HG03521 (cell line): Measurements from ENCODE around the gene METTL14.
A peak's percentile ranks its signal among the peaks of the same experiment; 100 is the strongest.

Experiments used
- ATAC-seq: cut with Tn5 transposase; IDR thresholded peaks from one replicate; pipeline ENCODE4 v1.9.1; 2021; ENCODE audit warnings: mild to moderate bottlenecking, moderate library complexity; ENCODE audit not compliant: unreplicated experiment

Gene METTL14

DNA sequence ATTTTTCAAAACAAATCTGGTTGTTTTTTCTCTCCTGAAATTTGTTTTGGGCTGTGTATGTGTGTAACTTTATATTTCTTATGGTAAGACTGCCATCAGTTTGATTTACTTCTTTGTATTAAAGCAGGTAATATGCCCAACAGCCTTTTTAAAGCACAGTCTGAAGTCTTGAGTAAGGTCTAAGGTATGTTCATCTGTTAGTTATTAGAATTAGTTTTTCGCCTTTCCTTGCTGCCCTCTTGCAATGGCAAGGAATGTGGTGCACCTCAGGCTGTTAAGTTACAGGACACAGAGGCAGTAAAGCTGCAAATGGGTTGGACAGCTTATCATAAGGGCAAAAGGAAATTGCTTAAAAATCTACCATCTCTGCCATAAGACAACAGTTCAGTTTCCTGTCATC, 71.8 kb downstream of the METTL14 start:
- no peak for ATAC-seq

- ATAC-seq: no peak
These were observed 72.6 kb downstream of the METTL14 start for GRCh38 chr4:118757761-118758251.

DNA sequence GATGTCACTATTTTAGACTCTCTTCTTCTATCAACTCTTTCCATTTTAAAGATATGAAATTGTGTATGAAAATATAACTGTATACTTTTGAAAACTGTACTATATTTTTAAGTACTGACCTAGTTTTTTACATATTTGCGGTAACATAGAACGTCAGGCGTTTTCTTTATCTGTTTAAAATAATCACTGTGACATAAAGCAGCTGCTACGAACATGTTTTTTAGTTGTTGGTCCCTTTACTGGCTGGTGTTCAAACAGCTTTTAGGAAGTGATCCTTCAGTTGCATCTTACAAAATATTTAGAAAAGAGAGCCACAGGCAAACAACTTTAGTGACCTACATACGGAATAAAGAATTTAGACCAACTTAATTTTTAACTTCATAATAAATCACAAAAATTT, 73.1 kb downstream of the METTL14 start:
- ATAC-seq: no peak

DNA sequence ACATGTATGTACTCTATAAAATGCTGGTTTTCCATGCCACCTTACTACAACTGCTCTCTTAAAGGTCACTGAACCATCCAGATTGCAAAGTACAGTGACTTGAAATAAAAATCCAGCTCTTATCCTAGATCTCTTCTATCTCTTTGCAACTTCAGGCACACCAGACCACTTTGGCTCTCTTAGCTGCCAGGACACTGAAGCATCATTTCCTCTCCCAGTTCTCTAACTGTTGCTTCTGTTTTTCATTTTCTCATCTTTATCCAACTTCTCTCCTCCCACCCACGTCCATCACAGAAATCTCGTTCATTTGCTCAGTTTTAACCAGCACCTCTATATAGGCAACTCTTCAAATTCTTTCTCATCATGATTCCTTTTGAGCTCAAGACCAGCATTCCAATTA, 74.3 kb downstream of the METTL14 start:
- ATAC-seq: no peak

DNA sequence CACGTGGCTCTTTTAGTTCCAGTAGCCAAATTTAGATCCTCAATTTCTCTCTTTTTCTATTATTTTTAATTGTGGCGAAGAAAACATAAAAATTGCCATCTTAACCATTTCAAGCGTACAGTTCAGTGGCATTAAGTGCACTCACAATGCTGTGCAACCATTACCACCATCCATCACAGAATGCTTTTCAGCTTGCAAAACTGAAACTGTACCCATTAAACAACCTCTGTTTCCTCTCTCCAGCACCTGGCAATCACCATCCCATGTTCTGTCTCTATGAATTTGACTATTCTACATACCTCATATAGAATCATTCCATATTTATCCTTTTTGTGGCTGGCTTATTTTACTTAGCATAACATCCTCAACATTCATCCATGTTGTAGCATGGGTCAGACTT, 74.9 kb downstream of the METTL14 start:
- peak; percentile 26 for ATAC-seq

DNA sequence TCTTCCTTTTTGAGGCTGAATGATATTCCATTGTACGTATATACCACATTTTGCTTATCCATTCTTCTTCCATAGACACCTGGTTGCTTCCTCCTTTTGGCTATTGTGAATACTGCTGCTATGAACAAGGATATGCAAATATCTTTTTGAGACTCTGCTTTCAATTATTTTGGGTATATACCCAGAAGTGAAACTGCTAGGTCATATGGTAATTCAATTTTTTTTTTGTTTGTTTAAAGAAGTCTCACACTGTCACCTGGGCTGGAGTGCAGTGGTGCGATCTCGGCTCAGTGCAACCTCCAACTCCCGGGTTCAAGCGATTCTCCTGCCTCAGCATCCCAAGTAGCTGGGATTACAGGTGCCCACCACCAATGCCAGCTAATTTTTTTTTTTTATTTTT, 75.3 kb downstream of the METTL14 start:
- peak; percentile 99 for ATAC-seq

DNA sequence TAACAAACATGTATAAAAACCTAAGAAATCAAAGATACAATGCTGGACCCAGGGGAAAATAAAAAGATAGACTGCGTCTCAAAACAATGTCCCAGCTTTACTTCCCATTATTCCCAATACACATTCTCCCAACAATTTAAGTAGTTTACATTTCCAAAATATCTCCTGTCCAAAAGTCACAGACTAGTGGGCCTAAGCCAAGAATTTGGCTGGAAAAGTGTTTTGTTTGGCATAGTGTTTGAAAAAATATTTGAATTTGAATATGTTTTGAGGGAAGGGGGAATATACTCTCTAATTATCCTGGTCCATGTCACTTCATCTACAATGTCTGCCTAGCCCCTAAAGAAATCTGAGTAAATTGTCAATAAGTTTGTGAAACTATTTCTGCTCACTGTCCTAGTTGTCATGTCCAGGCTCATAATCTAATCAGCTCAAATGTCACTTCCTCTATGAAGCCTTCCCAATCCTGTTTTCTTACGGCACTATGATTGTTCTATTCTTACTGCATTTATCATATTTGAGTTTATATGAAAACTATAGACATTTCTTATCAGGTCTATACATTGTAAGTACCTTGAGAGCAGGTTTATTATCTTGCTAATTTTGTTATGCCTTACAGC, 76.3 kb downstream of the METTL14 start:
- ATAC-seq: no peak

DNA sequence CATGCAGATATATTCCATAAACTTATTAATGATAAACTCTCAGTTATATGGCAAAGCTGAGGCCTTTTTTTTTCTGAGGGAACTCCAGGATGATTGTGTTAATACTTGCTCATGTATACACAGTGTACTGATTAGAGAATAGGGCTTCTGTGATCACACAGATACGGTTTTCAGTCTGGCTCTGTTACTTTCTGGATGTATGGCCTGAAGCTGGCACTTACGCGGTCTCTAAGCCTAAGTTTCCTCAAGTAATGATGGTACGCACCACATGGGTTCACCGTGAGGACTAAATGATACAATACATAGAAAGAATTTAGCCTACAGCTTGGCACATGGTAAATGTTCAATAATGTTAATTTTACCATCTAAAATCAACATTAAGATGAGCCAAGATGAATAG, 77.0 kb downstream of the METTL14 start:
- no peak for ATAC-seq

DNA sequence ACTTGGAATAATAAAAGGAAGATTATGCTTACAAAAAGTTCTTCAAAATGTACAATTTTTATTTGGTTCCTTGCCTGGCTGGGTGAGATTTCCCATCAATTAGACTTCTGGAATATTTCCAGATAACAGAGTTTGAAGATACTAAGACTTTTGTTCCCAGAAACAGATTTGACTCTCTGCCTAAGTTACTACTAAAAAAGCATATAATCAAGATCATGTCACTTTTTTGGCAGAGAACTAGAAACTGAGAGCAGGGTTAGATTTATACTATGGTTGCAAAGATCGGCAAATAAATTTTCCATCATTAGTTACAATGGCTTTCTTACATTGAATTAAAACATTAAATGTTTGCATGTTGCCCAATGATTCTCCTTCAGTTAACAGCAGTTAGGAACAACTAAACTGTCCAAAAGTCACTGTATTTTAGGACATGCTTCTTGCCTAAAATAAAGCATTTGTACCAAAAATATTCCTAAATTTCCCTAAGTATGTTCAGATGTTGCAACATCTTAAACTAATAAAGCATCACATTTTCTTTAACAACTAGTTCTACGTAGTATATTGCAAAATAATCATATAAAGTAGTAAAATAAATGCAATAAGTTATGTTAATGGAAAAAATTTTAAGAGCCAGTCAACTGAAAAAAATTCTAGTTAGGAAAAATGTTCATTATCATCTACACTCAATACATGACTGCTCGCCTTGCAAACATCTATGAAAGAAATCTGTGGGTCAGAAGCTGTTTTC, 77.7 kb downstream of the METTL14 start:
- ATAC-seq: no peak
